K562 (cell line): ENCODE measurements around the gene PRR15L. TPM values are rescaled to one million over a fixed set of nuclear protein-coding genes. Genes with fewer than 3 reads are reported as not detected.
"Not testable (repeated sequence)": the region's sequence is repeated elsewhere in the genome, so short reads cannot be mapped to it uniquely, and the experiment has no call there.

Source experiments
- ATAC-seq: fragments of 200-7000 bp; cut with Tn5 transposase; 3 replicates; pipeline ENCODE4 v1.9.1; 2020; ENCODE audit warnings: moderate library complexity
- BruUV-seq: library from RNA; stranded (reverse); fragments of 400-500 nt; replicated peaks from 2 replicates; lab custom pipeline; 2021; lab: Mats Ljungman, UMichigan
- CTCF ChIA-PET: fragments of 300-600 bp; formaldehyde crosslinking; extraction: SDS; loops from one replicate; lab custom pipeline; 2021; ENCODE audit warnings: low intra/inter-chr PET ratio; lab: Yijun Ruan, JAX
- POLR2A ChIA-PET: fragments of 300-600, 350-650 bp; sonication (Branson Sonifier 250); formaldehyde crosslinking; extraction: SDS; loops from one replicate; lab custom pipeline; 2021; ENCODE audit warnings: antibody characterized with exemption, inconsistent platforms; lab: Yijun Ruan, JAX
- DNase-seq, 4 experiments: peaks; one replicate each; pipeline versions ENCODE4 v3.0.0 to v3.0.0-alpha.2; 2011 to 2018; ENCODE audit warnings: low spot score in 3 of 4, mixed read lengths in 3 of 4; ENCODE audit errors: extremely low read depth in 1 of 4
- FAIRE-seq: peaks from 2 replicates; lab custom pipeline; 2011; peaks lifted over from hg19 to GRCh38; lab: Jason Lieb, UNC
- H2AFZ ChIP-seq: 2 replicates; pipeline ENCODE4 v1.6.0; 2011; ENCODE audit warnings: low read depth, low read length, control low read depth, inconsistent platforms
- H3K27ac ChIP-seq: fragments of 200-600 bp; 3 replicates; pipeline ENCODE4 v1.8.0; 2011; ENCODE audit warnings: low read depth, mild to moderate bottlenecking, control low read depth, inconsistent platforms, low read length, moderate library complexity, mixed read lengths; ENCODE audit errors: extremely low read depth
- H3K27me3 ChIP-seq, 2 experiments: fragments of 300-600 bp in 1 of 2; 2 replicates in 1 of 2; 3 replicates in 1 of 2; pipeline versions ENCODE4 v1.6.0 to v1.8.0; 2011; ENCODE audit warnings: inconsistent platforms in 2 of 2, low read length in 2 of 2, mild to moderate bottlenecking in 1 of 2, mixed read lengths in 1 of 2, moderate library complexity in 1 of 2; ENCODE audit not compliant: control insufficient read depth in 2 of 2, insufficient read depth in 2 of 2
- H3K36me3 ChIP-seq: fragments of 300-600 bp; 3 replicates; pipeline ENCODE4 v1.8.0; 2011; ENCODE audit warnings: mild to moderate bottlenecking, low read length, inconsistent platforms; ENCODE audit not compliant: control insufficient read depth, insufficient read depth
- H3K4me1 ChIP-seq, 2 experiments: fragments of 200-600 bp in 1 of 2; replicated peaks in 1 of 2; 2 replicates in 1 of 2; 3 replicates in 1 of 2; pipeline versions ENCODE4 v1.5.1 to v1.8.0; 2011; ENCODE audit warnings: inconsistent platforms in 2 of 2, low read length in 2 of 2, mild to moderate bottlenecking in 1 of 2, mixed read lengths in 1 of 2, moderate library complexity in 1 of 2; ENCODE audit not compliant: control insufficient read depth in 2 of 2, insufficient read depth in 2 of 2
- H3K4me2 ChIP-seq: 2 replicates; pipeline ENCODE4 v1.6.1; 2011; ENCODE audit warnings: low read length, control low read depth, inconsistent platforms, mixed read lengths; ENCODE audit not compliant: insufficient read depth
- H3K4me3 ChIP-seq: fragments of 200-600 bp; sonication (generic), shearing (Covaris generic); 2 replicates; pipeline ENCODE4 v1.5.1; 2016; ENCODE audit warnings: control low read depth, inconsistent platforms
- H3K79me2 ChIP-seq: fragments of 200-600 bp; 3 replicates; pipeline ENCODE4 v1.8.0; 2011; ENCODE audit warnings: low read length, inconsistent platforms; ENCODE audit not compliant: control insufficient read depth, insufficient read depth
- H3K9ac ChIP-seq, 2 experiments: 2 replicates each; pipeline versions ENCODE4 v1.6.0 to v1.6.1; 2011; ENCODE audit warnings: low read depth in 2 of 2, low read length in 2 of 2, control low read depth in 1 of 2, inconsistent platforms in 1 of 2, mild to moderate bottlenecking in 1 of 2, mixed read lengths in 1 of 2; ENCODE audit not compliant: insufficient read depth in 1 of 2
- H3K9me1 ChIP-seq: one replicate; pipeline ENCODE4 v1.6.0; 2011; ENCODE audit warnings: inconsistent platforms, mild to moderate bottlenecking, low read length, moderate library complexity; ENCODE audit not compliant: control insufficient read depth, insufficient read depth
- H3K9me3 ChIP-seq: replicated peaks from 2 replicates; pipeline ENCODE4 v1.5.1; 2011; ENCODE audit warnings: low read depth, low read length, inconsistent platforms; ENCODE audit not compliant: control insufficient read depth, insufficient read depth
- H4K20me1 ChIP-seq: replicated peaks from 2 replicates; pipeline ENCODE4 v1.6.1; 2011; ENCODE audit warnings: low read length, inconsistent platforms, mixed read lengths; ENCODE audit not compliant: control insufficient read depth, insufficient read depth
- ARHGAP35 ChIP-seq: fragments of 450-650 bp; IDR thresholded peaks from 2 replicates; pipeline ENCODE4 v1.6.1; 2018; ENCODE audit not compliant: partially characterized antibody
- ATF6 ChIP-seq: sonication (generic); formaldehyde crosslinking; IDR thresholded peaks from 2 replicates; pipeline ENCODE4 v1.4.0; 2020; ENCODE audit warnings: mild to moderate bottlenecking, missing genetic modification reagents
- HDGF ChIP-seq: fragments of 450-650 bp; IDR thresholded peaks from 2 replicates; pipeline ENCODE4 v1.6.1; 2016
- SMARCA5 ChIP-seq: fragments of 450-650 bp; IDR thresholded peaks from 2 replicates; pipeline ENCODE4 v1.6.1; 2016
- ZBTB5 ChIP-seq: fragments of 450-650 bp; IDR thresholded peaks from 2 replicates; pipeline ENCODE4 v1.6.1; 2017; ENCODE audit warnings: antibody characterized with exemption
- ZNF121 ChIP-seq: sonication (generic); formaldehyde crosslinking; conservative IDR thresholded peaks from 2 replicates; pipeline ENCODE4 v1.8.0; 2022; ENCODE audit warnings: missing genetic modification reagents
- ZNF316 ChIP-seq: fragments of 450-650 bp; IDR thresholded peaks from 2 replicates; pipeline ENCODE4 v1.6.1; 2016
- WGBS: fragments of 100-300 bp; shearing (Covaris generic); methylation state at CpG from one replicate; pipeline ENCODE4 v1.1.6; 2016; ENCODE audit warnings: low coverage, mixed read lengths; ENCODE audit not compliant: insufficient coverage; ENCODE audit errors: missing lambda C conversion rate; 5-methylcytosine and 5-hydroxymethylcytosine counted together
- in situ Hi-C: fragments of 300-500 bp; cut with MboI; formaldehyde crosslinking; loops from 4 replicates; pipeline ENCODE4 v1.15.0; 2018; ENCODE audit warnings: inconsistent platforms, mixed read lengths
- intact Hi-C: fragments of 100-400 bp; cut with micrococcal nuclease; formaldehyde crosslinking; loops from 2 replicates; pipeline ENCODE4 v1.14.2; 2022
- polyA plus RNA-seq, 8 experiments: library from polyadenylated mRNA; depleted of rRNA in 4 of 8; stranded (reverse) in 5 of 8; unstranded in 3 of 8; fragments of >200 nt; fragmentation: Nextera tagmentation in 2 of 8; fragmentation: Illumina TruSeq in 1 of 8; extraction: Ambion mirVana in 2 of 8; extraction: Trizol in 1 of 8; gene quantifications; 2 replicates each; pipeline versions ENCODE4 v1.2.1 to v1.2.3, GENCODE V29; 2011 to 2014; ENCODE audit warnings: inconsistent platforms in 1 of 8, missing spikeins in 1 of 8
- total RNA-seq, 7 experiments: library from RNA; depleted of rRNA in 6 of 7; stranded (reverse); fragments of >200 nt in 6 of 7; fragmentation: Illumina TruSeq in 2 of 7; extraction: Trizol in 2 of 7; gene quantifications; 2 replicates each; pipeline versions ENCODE4 v1.2.1 to v1.2.3, GENCODE V29; 2011 to 2021; ENCODE audit warnings: low replicate concordance in 1 of 7
- TF ChIP-seq, protein P1 (sequence below), 2 experiments: fragments of 450-650 bp; IDR thresholded peaks; 2 replicates each; pipeline ENCODE4 v1.6.1; 2016

The PRR15L gene
- total and polyA plus RNA-seq, 9 of the 15 experiments (the other 6 are each of a cell fraction or from before 2014, with no cell fraction given): 0.03 TPM; not detected in 8

GRCh38 chr17:47935468-47935867, 22.2 kb downstream of the PRR15L start:
- 24% methylated on average over 3 of the region's 3 CpGs for WGBS
- H3K9me3 ChIP-seq, in situ Hi-C loops, BruUV-seq, H3K9me1 ChIP-seq, H3K27me3 ChIP-seq, H4K20me1 ChIP-seq, H3K4me3 ChIP-seq, ATAC-seq, FAIRE-seq, intact Hi-C loops, CTCF ChIA-PET, DNase-seq, H3K36me3 ChIP-seq: not testable (repeated sequence)
- Histone ChIP-seq H3K9ac (peak overlapping the region; percentile 39 to 46; a peak in 3 of 4 replicates), H2AFZ (peak overlapping the region; percentile 70), H3K27ac (peak overlapping the region; percentile 79), H3K79me2 (peaks cover 13% of the 10 kb centered on the region), H3K4me2 (peak overlapping the region; percentile 74), H3K4me1 (peaks cover 49 to 60% of the 10 kb centered on the region in 2 experiments)
- POLR2A ChIA-PET: interaction anchor here (1.0 to 1.5 kb wide), 4 partner anchors 9 to 33 kb away, joined by 3 to 4 read pairs (median 3); no protein-coding TSS in a partner anchor
- TF ChIP-seq, protein P1, sequence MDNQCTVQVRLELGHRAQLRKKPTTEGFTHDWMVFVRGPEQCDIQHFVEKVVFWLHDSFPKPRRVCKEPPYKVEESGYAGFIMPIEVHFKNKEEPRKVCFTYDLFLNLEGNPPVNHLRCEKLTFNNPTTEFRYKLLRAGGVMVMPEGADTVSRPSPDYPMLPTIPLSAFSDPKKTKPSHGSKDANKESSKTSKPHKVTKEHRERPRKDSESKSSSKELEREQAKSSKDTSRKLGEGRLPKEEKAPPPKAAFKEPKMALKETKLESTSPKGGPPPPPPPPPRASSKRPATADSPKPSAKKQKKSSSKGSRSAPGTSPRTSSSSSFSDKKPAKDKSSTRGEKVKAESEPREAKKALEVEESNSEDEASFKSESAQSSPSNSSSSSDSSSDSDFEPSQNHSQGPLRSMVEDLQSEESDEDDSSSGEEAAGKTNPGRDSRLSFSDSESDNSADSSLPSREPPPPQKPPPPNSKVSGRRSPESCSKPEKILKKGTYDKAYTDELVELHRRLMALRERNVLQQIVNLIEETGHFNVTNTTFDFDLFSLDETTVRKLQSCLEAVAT (IDR thresholded peaks at IDR 0.05): peak; percentile 30 to 32; a peak in 1 of 4 replicates
- TF ChIP-seq ZBTB5: 0 out of 2 replicates have a peak, but pooled peaks have one; percentile 27
- 0 out of 2 replicates have a peak, but pooled peaks have one; percentile 7 for TF ChIP-seq HDGF
- 0 out of 2 replicates have a peak, but pooled peaks have one; percentile 4 for TF ChIP-seq ZNF316
- TF ChIP-seq ZNF121 (CRISPR knock-in tag): peak; percentile 75
- peak; percentile 15; the same call in 1 of the 2 replicates for TF ChIP-seq SMARCA5
- peak; percentile 7 for TF ChIP-seq ARHGAP35
- TF ChIP-seq ATF6: 0 out of 2 replicates have a peak, but pooled peaks have one; percentile 33
